ENCODE data around the gene OR1L1. TPM values are rescaled to one million over a fixed set of nuclear protein-coding genes. Genes with fewer than 3 reads are reported as not detected.

OR1L1 gene
- total RNA-seq = not detected

GRCh38 chr9:122661416-122661815, at the start of gene OR1L1:
OR1L1 (plus strand) TSS chr9:122661716; CDS start chr9:122661716, 0 bp downstream.
- H3K9me3 ChIP-seq = no peaks in the 10 kb centered on the region
- no peaks in the 10 kb centered on the region for H3K4me1 ChIP-seq (replicated peaks)
- no peak for DNase-seq (ENCODE audit: low spot score)
- TF ChIP-seq CTCF (IDR thresholded peaks at IDR 0.05) = no peak
- no peak for TF ChIP-seq POLR2A (IDR thresholded peaks at IDR 0.05)
- no peak for TF ChIP-seq POLR2AphosphoS5 (IDR thresholded peaks at IDR 0.05)
- no peaks in the 10 kb centered on the region for H3K27me3 ChIP-seq (replicated peaks; ENCODE audit: insufficient read depth)
- intact Hi-C loops (cut with DNase I) = no loop called here
- no peak within 1 kb of the TSS for H3K4me3 ChIP-seq
- 77% methylated on average over 2 of the region's 2 CpGs for WGBS
- H3K27ac ChIP-seq = no peak within 1 kb of the TSS
- no peaks in the 10 kb centered on the region for H3K36me3 ChIP-seq

- no peak within 1 kb of the TSS for H3K4me3 ChIP-seq
- TF ChIP-seq POLR2A (IDR thresholded peaks at IDR 0.05) = no peak
- no peak for TF ChIP-seq POLR2AphosphoS5 (IDR thresholded peaks at IDR 0.05)
- no peak for TF ChIP-seq CTCF (IDR thresholded peaks at IDR 0.05)
- no peaks in the 10 kb centered on the region for H3K27me3 ChIP-seq (replicated peaks; ENCODE audit: insufficient read depth)
- no peaks in the 10 kb centered on the region for H3K9me3 ChIP-seq
- DNase-seq (ENCODE audit: low spot score) = no peak
- no peaks in the 10 kb centered on the region for H3K36me3 ChIP-seq
- intact Hi-C loops (cut with DNase I) = no loop called here
- no peak within 1 kb of the TSS for H3K27ac ChIP-seq
- WGBS = 90% methylated on average over 1 of the region's 1 CpG
- H3K4me1 ChIP-seq (replicated peaks) = no peaks in the 10 kb centered on the region
These were observed 47.2 kb upstream of the OR1L1 start, which contains the start of gene OR1Q1 for GRCh38 chr9:122614362-122614761. OR1Q1 (plus strand) TSS chr9:122614738; CDS start chr9:122614738, 0 bp downstream.

GRCh38 chr9:122619996-122620395, 41.5 kb upstream of the OR1L1 start:
- Histone ChIP-seq H3K4me1 (replicated peaks) (no peaks in the 10 kb centered on the region), H3K9me3 (no peaks in the 10 kb centered on the region), H3K4me3 (no peak overlapping the region), H3K27me3 (replicated peaks; ENCODE audit: insufficient read depth) (no peaks in the 10 kb centered on the region), H3K27ac (no peak overlapping the region), H3K36me3 (no peaks in the 10 kb centered on the region)
- 87% methylated on average over 7 of the region's 7 CpGs for WGBS
- TF ChIP-seq POLR2AphosphoS5 (IDR thresholded peaks at IDR 0.05) (no peak), POLR2A (IDR thresholded peaks at IDR 0.05) (no peak), CTCF (IDR thresholded peaks at IDR 0.05) (no peak)
- DNase-seq (ENCODE audit: low spot score) = no peak
- intact Hi-C loops (cut with DNase I) = no loop called here

GRCh38 chr9:122642226-122642625, 19.3 kb upstream of the OR1L1 start:
- no peaks in the 10 kb centered on the region for H3K4me1 ChIP-seq (replicated peaks)
- TF ChIP-seq POLR2AphosphoS5 (IDR thresholded peaks at IDR 0.05) (no peak), CTCF (IDR thresholded peaks at IDR 0.05) (no peak), POLR2A (IDR thresholded peaks at IDR 0.05) (no peak)
- no peak for DNase-seq (ENCODE audit: low spot score)
- H3K9me3 ChIP-seq = no peaks in the 10 kb centered on the region
- 49% methylated on average over 2 of the region's 2 CpGs for WGBS
- intact Hi-C loops (cut with DNase I) = no loop called here
- no peak overlapping the region for H3K4me3 ChIP-seq
- no peaks in the 10 kb centered on the region for H3K36me3 ChIP-seq
- no peak overlapping the region for H3K27ac ChIP-seq
- H3K27me3 ChIP-seq (replicated peaks; ENCODE audit: insufficient read depth) = no peaks in the 10 kb centered on the region

- intact Hi-C loops (cut with DNase I) = no loop called here
These were observed 5.1 kb upstream of the OR1L1 start for GRCh38 chr9:122656378-122656777.

More at GRCh38 chr9:122656378-122656777, 5.1 kb upstream of the OR1L1 start:
- Histone ChIP-seq H3K4me1 (replicated peaks) (no peaks in the 10 kb centered on the region), H3K36me3 (no peaks in the 10 kb centered on the region), H3K27ac (no peak overlapping the region), H3K27me3 (replicated peaks; ENCODE audit: insufficient read depth) (no peaks in the 10 kb centered on the region), H3K4me3 (no peak overlapping the region), H3K9me3 (no peaks in the 10 kb centered on the region)
- no peak for TF ChIP-seq POLR2AphosphoS5 (IDR thresholded peaks at IDR 0.05)
- TF ChIP-seq CTCF (IDR thresholded peaks at IDR 0.05) = no peak
- TF ChIP-seq POLR2A (IDR thresholded peaks at IDR 0.05) = no peak
- DNase-seq (ENCODE audit: low spot score) = no peak
- WGBS = 23% methylated on average over 1 of the region's 1 CpG

Data from prostate gland (tissue), 2 donors.